ENCODE results near the gene HDAC3.

The HDAC3 gene

GRCh38 chr5:141597814-141598213 lies 38.8 kb downstream of the HDAC3 start:
- DNase-seq (ENCODE audit: low read depth in 2 of 2) = no peak
- TF ChIP-seq, protein P1, sequence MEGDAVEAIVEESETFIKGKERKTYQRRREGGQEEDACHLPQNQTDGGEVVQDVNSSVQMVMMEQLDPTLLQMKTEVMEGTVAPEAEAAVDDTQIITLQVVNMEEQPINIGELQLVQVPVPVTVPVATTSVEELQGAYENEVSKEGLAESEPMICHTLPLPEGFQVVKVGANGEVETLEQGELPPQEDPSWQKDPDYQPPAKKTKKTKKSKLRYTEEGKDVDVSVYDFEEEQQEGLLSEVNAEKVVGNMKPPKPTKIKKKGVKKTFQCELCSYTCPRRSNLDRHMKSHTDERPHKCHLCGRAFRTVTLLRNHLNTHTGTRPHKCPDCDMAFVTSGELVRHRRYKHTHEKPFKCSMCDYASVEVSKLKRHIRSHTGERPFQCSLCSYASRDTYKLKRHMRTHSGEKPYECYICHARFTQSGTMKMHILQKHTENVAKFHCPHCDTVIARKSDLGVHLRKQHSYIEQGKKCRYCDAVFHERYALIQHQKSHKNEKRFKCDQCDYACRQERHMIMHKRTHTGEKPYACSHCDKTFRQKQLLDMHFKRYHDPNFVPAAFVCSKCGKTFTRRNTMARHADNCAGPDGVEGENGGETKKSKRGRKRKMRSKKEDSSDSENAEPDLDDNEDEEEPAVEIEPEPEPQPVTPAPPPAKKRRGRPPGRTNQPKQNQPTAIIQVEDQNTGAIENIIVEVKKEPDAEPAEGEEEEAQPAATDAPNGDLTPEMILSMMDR (IDR thresholded peaks at IDR 0.05; ENCODE audit: low read depth, low read length) = no peak
- H3K4me3 ChIP-seq (replicated peaks in 1 of 2; ENCODE audit: low read depth in 2 of 2, low read length in 2 of 2) = no peak overlapping the region

- no peak for DNase-seq (ENCODE audit: low read depth in 2 of 2)
- no peak overlapping the region for H3K4me3 ChIP-seq (replicated peaks in 1 of 2; ENCODE audit: low read depth in 2 of 2, low read length in 2 of 2)
- TF ChIP-seq, protein P1 (IDR thresholded peaks at IDR 0.05; ENCODE audit: low read depth, low read length) = no peak
Observed at GRCh38 chr5:141597394-141597793, 39.3 kb downstream of the HDAC3 start.

DNA sequence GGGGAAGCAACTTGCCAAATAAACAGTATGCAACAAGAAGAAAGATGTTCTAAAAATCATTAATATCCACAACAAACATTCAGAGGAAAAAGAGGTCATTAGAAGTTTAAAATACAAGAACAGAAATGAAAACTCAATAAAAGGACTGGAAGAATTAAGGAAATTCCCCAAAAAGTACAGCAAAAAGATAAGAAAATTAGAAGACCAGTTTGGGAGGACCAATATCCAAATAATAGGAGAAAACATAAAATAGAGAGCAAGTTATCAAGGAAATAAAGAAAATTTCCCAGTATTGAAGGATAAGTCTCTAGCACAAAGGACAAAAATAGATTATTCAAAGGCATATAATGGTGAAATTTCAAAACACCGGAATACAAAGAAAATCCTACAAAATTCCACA lies 39.8 kb downstream of the HDAC3 start:
- TF ChIP-seq, protein P1 (IDR thresholded peaks at IDR 0.05; ENCODE audit: low read depth, low read length) = no peak
- no peak overlapping the region for H3K4me3 ChIP-seq (replicated peaks in 1 of 2; ENCODE audit: low read depth in 2 of 2, low read length in 2 of 2)
- DNase-seq (ENCODE audit: low read depth in 2 of 2) = no peak

GRCh38 chr5:141590127-141590526 lies 46.5 kb downstream of the HDAC3 start:
- no peak for DNase-seq (ENCODE audit: low read depth in 2 of 2)
- H3K4me3 ChIP-seq (replicated peaks in 1 of 2; ENCODE audit: low read depth in 2 of 2, low read length in 2 of 2) = no peak overlapping the region
- TF ChIP-seq, protein P1 (IDR thresholded peaks at IDR 0.05; ENCODE audit: low read depth, low read length) = no peak

- TF ChIP-seq, protein P1 (IDR thresholded peaks at IDR 0.05; ENCODE audit: low read depth, low read length) = no peak
- H3K4me3 ChIP-seq (replicated peaks in 1 of 2; ENCODE audit: low read depth in 2 of 2, low read length in 2 of 2) = no peak overlapping the region
- no peak for DNase-seq (ENCODE audit: low read depth in 2 of 2)
Observed at GRCh38 chr5:141586246-141586645, 50.4 kb downstream of the HDAC3 start.

GRCh38 chr5:141585594-141585993 lies 51.1 kb downstream of the HDAC3 start:
- TF ChIP-seq, protein P1 (IDR thresholded peaks at IDR 0.05; ENCODE audit: low read depth, low read length) = no peak
- DNase-seq (ENCODE audit: low read depth in 2 of 2) = no peak
- no peak overlapping the region for H3K4me3 ChIP-seq (replicated peaks in 1 of 2; ENCODE audit: low read depth in 2 of 2, low read length in 2 of 2)

- no peak for DNase-seq (ENCODE audit: low read depth in 2 of 2)
Observed at GRCh38 chr5:141574122-141574510, 62.5 kb downstream of the HDAC3 start.

More at GRCh38 chr5:141574122-141574510, 62.5 kb downstream of the HDAC3 start:
- H3K4me3 ChIP-seq (replicated peaks in 1 of 2; ENCODE audit: low read depth in 2 of 2, low read length in 2 of 2) = no peak overlapping the region
- TF ChIP-seq, protein P1 (IDR thresholded peaks at IDR 0.05; ENCODE audit: low read depth, low read length) = no peak
